OCI-LY1 (cell line): Measurements from ENCODE around the gene AJAP1.

Source experiments
- EZH2 ChIP-seq: fragments of 200-600 bp; sonication (generic), shearing (Covaris generic); IDR thresholded peaks from 2 replicates; pipeline ENCODE4 v1.8.0; 2017; ENCODE audit warnings: borderline replicate concordance, mixed run types, mild to moderate bottlenecking, antibody characterized with exemption, low read length, moderate library complexity, mixed read lengths
- TF ChIP-seq, protein P1 (sequence below): fragments of 200-600 bp; sonication (generic), shearing (Covaris generic); IDR thresholded peaks from 2 replicates; pipeline ENCODE4 v1.5.1; 2017; ENCODE audit warnings: mild to moderate bottlenecking, antibody characterized with exemption, low read length, moderate library complexity, mixed read lengths

DNA sequence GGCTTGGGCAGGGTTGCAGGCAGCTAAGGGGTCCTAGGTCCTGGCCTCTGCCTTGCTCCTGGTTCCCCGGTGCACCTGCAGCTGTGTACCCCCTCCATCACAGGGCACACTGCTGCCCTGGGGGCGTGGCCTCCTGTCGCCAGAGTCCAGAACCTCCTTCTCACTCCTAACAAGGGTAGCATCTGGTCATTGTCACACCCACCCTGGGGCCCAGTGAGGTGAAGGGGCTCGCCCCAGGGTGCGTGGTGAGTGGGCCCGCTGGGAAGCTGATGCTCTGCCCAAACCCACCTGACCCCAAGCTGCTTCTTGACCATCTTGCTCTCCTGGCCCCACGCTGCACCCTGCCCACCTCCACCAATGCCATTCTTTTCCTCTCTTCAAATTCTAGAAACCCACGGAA is 44.5 kb downstream of the AJAP1 start:
- TF ChIP-seq, protein P1, sequence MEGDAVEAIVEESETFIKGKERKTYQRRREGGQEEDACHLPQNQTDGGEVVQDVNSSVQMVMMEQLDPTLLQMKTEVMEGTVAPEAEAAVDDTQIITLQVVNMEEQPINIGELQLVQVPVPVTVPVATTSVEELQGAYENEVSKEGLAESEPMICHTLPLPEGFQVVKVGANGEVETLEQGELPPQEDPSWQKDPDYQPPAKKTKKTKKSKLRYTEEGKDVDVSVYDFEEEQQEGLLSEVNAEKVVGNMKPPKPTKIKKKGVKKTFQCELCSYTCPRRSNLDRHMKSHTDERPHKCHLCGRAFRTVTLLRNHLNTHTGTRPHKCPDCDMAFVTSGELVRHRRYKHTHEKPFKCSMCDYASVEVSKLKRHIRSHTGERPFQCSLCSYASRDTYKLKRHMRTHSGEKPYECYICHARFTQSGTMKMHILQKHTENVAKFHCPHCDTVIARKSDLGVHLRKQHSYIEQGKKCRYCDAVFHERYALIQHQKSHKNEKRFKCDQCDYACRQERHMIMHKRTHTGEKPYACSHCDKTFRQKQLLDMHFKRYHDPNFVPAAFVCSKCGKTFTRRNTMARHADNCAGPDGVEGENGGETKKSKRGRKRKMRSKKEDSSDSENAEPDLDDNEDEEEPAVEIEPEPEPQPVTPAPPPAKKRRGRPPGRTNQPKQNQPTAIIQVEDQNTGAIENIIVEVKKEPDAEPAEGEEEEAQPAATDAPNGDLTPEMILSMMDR: no peak
- TF ChIP-seq EZH2: no peak
